Measurements from ENCODE around the gene FATE1.

- TF ChIP-seq, protein P1, sequence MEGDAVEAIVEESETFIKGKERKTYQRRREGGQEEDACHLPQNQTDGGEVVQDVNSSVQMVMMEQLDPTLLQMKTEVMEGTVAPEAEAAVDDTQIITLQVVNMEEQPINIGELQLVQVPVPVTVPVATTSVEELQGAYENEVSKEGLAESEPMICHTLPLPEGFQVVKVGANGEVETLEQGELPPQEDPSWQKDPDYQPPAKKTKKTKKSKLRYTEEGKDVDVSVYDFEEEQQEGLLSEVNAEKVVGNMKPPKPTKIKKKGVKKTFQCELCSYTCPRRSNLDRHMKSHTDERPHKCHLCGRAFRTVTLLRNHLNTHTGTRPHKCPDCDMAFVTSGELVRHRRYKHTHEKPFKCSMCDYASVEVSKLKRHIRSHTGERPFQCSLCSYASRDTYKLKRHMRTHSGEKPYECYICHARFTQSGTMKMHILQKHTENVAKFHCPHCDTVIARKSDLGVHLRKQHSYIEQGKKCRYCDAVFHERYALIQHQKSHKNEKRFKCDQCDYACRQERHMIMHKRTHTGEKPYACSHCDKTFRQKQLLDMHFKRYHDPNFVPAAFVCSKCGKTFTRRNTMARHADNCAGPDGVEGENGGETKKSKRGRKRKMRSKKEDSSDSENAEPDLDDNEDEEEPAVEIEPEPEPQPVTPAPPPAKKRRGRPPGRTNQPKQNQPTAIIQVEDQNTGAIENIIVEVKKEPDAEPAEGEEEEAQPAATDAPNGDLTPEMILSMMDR (IDR thresholded peaks at IDR 0.05 in 4 of 5, conservative IDR thresholded peaks at IDR 0.05 in 1 of 5) = no peak
- TF ChIP-seq POLR2A (IDR thresholded peaks at IDR 0.05) = no peak
Measured at GRCh38 chrX:151743651-151744470, 28.0 kb downstream of the FATE1 start.

Data from gastrocnemius medialis (tissue), 4 donors.